DOHH2 (cell line): ENCODE measurements around the gene ETS2.

Experiments used
- H3F3A ChIP-seq: fragments of 200-600 bp; sonication (generic), shearing (Covaris generic); 2 replicates; pipeline ENCODE4 v1.6.0; 2016; ENCODE audit warnings: antibody characterized with exemption, mild to moderate bottlenecking; ENCODE audit not compliant: control insufficient read depth, insufficient read depth
- H3K27ac ChIP-seq: fragments of 200-600 bp; sonication (generic); 2 replicates; pipeline ENCODE4 v1.5.1; 2014; ENCODE audit warnings: low read depth, mild to moderate bottlenecking, low read length, moderate library complexity
- H3K27me3 ChIP-seq: fragments of 200-600 bp; sonication (generic); 2 replicates; pipeline ENCODE4 v1.6.1; 2014; ENCODE audit warnings: mild to moderate bottlenecking, low read length, mixed read lengths; ENCODE audit not compliant: control insufficient read depth
- H3K36me3 ChIP-seq: fragments of 200-600 bp; sonication (generic); 2 replicates; pipeline ENCODE4 v1.6.1; 2014; ENCODE audit warnings: mild to moderate bottlenecking, low read length, moderate library complexity, mixed read lengths; ENCODE audit not compliant: control insufficient read depth
- H3K4me1 ChIP-seq: fragments of 200-600 bp; sonication (generic); 2 replicates; pipeline ENCODE4 v1.6.1; 2014; ENCODE audit warnings: mild to moderate bottlenecking, low read length, mixed read lengths; ENCODE audit not compliant: control insufficient read depth
- H3K4me2 ChIP-seq: fragments of 200-600 bp; sonication (generic); 2 replicates; pipeline ENCODE4 v1.6.0; 2014; ENCODE audit warnings: mild to moderate bottlenecking, low read length, moderate library complexity
- H3K4me3 ChIP-seq: fragments of 200-600 bp; sonication (generic); 2 replicates; pipeline ENCODE4 v1.5.1; 2014; ENCODE audit warnings: mild to moderate bottlenecking, low read length, mixed read lengths
- H3K79me2 ChIP-seq: fragments of 200-600 bp; sonication (generic); 2 replicates; pipeline ENCODE4 v1.6.1; 2014; ENCODE audit warnings: mild to moderate bottlenecking, low read length, mixed read lengths; ENCODE audit not compliant: control insufficient read depth
- H3K9me2 ChIP-seq: fragments of 200-600 bp; sonication (generic); replicated peaks from 2 replicates; pipeline ENCODE4 v1.6.1; 2014; ENCODE audit warnings: mild to moderate bottlenecking, low read length, mixed read lengths; ENCODE audit not compliant: control insufficient read depth
- H3K9me3 ChIP-seq: fragments of 200-600 bp; sonication (generic); 2 replicates; pipeline ENCODE4 v1.6.1; 2014; ENCODE audit warnings: antibody characterized with exemption, low read length, mixed read lengths; ENCODE audit not compliant: control insufficient read depth, insufficient read depth
- H4K20me1 ChIP-seq: fragments of 200-600 bp; sonication (generic); 2 replicates; pipeline ENCODE4 v1.6.0; 2014; ENCODE audit warnings: low read depth, mild to moderate bottlenecking, antibody characterized with exemption, low read length, moderate library complexity; ENCODE audit not compliant: control insufficient read depth, insufficient read depth
- EZH2phosphoT487 ChIP-seq: fragments of 200-600 bp; sonication (generic); IDR thresholded peaks from 2 replicates; pipeline ENCODE4 v1.6.1; 2017; ENCODE audit warnings: borderline replicate concordance, mild to moderate bottlenecking, antibody characterized with exemption, low read length, moderate library complexity, mixed read lengths
- TF ChIP-seq, protein P1 (sequence below): fragments of 200-600 bp; sonication (generic); IDR thresholded peaks from one replicate; pipeline ENCODE4 v1.5.1; 2014; ENCODE audit warnings: antibody characterized with exemption, mild to moderate bottlenecking, low read depth, low read length; ENCODE audit not compliant: poor library complexity, severe bottlenecking

The ETS2 gene

DNA sequence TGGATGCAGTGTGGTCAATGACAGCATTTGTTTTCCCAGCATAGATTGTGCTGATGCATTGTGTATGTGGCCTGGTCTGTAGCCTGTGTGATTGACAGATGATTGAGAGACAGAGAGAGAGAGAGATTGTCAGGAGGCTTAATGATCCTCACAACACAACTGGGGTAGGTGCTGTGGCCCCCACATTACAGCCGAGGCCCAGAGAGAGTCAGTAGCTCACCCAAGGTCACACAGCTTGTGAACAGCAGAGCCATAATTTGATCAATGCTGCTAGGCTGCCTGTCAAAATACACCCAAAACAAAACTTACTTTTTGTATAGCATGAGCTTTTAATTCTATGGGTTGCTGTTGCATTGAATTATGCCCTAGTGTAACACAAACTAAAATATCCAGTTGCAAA lies 20.2 kb upstream of the ETS2 start:
- TF ChIP-seq, protein P1, sequence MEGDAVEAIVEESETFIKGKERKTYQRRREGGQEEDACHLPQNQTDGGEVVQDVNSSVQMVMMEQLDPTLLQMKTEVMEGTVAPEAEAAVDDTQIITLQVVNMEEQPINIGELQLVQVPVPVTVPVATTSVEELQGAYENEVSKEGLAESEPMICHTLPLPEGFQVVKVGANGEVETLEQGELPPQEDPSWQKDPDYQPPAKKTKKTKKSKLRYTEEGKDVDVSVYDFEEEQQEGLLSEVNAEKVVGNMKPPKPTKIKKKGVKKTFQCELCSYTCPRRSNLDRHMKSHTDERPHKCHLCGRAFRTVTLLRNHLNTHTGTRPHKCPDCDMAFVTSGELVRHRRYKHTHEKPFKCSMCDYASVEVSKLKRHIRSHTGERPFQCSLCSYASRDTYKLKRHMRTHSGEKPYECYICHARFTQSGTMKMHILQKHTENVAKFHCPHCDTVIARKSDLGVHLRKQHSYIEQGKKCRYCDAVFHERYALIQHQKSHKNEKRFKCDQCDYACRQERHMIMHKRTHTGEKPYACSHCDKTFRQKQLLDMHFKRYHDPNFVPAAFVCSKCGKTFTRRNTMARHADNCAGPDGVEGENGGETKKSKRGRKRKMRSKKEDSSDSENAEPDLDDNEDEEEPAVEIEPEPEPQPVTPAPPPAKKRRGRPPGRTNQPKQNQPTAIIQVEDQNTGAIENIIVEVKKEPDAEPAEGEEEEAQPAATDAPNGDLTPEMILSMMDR, result no peak
- TF ChIP-seq EZH2phosphoT487, result no peak
- H3K27me3 ChIP-seq, result no peaks in the 10 kb centered on the region
- no peak overlapping the region for H3K4me3 ChIP-seq
- no peak overlapping the region for H3K27ac ChIP-seq
- H3K9me2 ChIP-seq, result no peaks in the 10 kb centered on the region
- no peaks in the 10 kb centered on the region for H3K79me2 ChIP-seq
- no peaks in the 10 kb centered on the region for H3F3A ChIP-seq
- H3K9me3 ChIP-seq, result peaks cover 15% of the 10 kb centered on the region
- no peaks in the 10 kb centered on the region for H3K36me3 ChIP-seq
- H3K4me1 ChIP-seq, result peaks cover 29% of the 10 kb centered on the region
- no peaks in the 10 kb centered on the region for H4K20me1 ChIP-seq
- no peak overlapping the region for H3K4me2 ChIP-seq

DNA sequence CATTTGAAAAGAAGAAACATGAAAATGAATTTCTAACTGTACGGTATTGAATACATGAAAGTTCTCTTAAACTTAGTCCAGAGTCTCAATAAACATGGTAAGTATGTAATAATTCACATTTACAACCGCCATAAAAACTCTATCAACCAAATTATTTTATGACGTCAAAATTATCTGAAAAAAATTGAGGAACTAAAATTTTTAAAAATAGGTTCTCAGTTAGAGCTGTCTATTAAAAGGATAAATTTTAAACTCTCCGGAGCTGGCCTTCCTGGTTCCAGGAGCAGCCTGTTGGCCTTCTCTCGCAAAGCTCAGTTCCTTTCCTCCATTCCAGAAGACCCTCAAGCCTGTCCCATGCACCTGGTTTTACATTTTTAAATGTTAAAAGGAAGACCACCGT lies 18.7 kb upstream of the ETS2 start:
- no peaks in the 10 kb centered on the region for H3K9me2 ChIP-seq
- no peaks in the 10 kb centered on the region for H4K20me1 ChIP-seq
- H3K4me2 ChIP-seq, result no peak overlapping the region
- H3K4me1 ChIP-seq, result peaks cover 30% of the 10 kb centered on the region
- H3F3A ChIP-seq, result no peaks in the 10 kb centered on the region
- peaks cover 9% of the 10 kb centered on the region for H3K9me3 ChIP-seq
- no peaks in the 10 kb centered on the region for H3K27me3 ChIP-seq
- TF ChIP-seq, protein P1, result no peak
- no peak for TF ChIP-seq EZH2phosphoT487
- no peaks in the 10 kb centered on the region for H3K36me3 ChIP-seq
- no peaks in the 10 kb centered on the region for H3K79me2 ChIP-seq
- no peak overlapping the region for H3K4me3 ChIP-seq
- H3K27ac ChIP-seq, result no peak overlapping the region

DNA sequence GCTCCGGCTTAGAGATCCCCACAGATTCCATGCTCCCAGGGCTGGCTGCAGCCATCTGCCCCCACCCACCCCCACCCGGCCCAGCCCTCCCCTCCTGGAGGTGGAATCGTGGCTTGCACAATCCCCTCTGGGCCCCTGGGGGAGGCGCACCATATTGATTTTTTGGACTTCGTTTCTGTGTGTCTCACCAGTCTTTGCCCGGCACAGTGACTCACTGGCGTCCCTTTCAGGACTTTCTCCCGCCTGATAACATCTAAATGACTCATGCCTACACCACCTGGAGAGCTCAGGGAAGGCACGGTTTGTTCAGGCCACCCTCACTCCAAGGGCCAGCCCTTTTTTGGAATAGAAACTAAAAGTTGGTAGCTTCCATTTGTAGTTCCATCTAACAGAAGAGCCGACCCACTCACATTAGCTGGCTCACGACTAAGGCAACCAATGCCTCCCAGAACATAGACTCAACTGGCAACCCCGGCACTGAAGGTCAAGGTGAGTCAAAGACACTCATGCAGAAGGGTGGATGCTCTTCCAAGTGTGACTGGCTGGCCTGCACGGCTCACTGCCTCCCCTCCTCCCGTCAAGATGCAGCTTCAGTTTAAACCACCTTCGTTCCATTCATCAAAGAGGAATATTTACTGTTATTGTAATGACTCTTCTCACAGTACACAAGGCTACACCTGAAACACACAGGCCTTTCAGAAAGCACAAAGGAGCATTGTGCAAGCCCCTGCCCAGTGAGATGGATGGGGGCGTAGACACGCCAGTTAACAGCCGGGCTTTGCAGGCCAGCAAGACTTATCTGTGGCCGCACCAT lies 18.1 kb upstream of the ETS2 start:
- H3K27ac ChIP-seq, result no peak overlapping the region
- peaks cover 30% of the 10 kb centered on the region for H3K4me1 ChIP-seq
- TF ChIP-seq, protein P1, result no peak
- no peak for TF ChIP-seq EZH2phosphoT487
- H4K20me1 ChIP-seq, result no peaks in the 10 kb centered on the region
- no peaks in the 10 kb centered on the region for H3K9me2 ChIP-seq
- H3K4me3 ChIP-seq, result peak overlapping the region; percentile 35
- no peaks in the 10 kb centered on the region for H3K36me3 ChIP-seq
- no peaks in the 10 kb centered on the region for H3K79me2 ChIP-seq
- H3K4me2 ChIP-seq, result peak overlapping the region; percentile 46
- no peaks in the 10 kb centered on the region for H3K27me3 ChIP-seq
- peaks cover 5% of the 10 kb centered on the region for H3K9me3 ChIP-seq
- no peaks in the 10 kb centered on the region for H3F3A ChIP-seq
